ENCODE results near the gene XRCC6.
"Not testable (repeated sequence)": the region's sequence is repeated elsewhere in the genome, so short reads cannot be mapped to it uniquely, and the experiment has no call there.

XRCC6 gene

GRCh38 chr22:41683616-41684015 is 62.5 kb downstream of the XRCC6 start:
- DNase-seq (ENCODE audit: low read depth): no peak
- no peak overlapping the region for H3K4me3 ChIP-seq (ENCODE audit: low read depth, low read length)
- TF ChIP-seq CTCF (conservative IDR thresholded peaks at IDR 0.05; ENCODE audit: low read depth, low read length): no peak

DNA sequence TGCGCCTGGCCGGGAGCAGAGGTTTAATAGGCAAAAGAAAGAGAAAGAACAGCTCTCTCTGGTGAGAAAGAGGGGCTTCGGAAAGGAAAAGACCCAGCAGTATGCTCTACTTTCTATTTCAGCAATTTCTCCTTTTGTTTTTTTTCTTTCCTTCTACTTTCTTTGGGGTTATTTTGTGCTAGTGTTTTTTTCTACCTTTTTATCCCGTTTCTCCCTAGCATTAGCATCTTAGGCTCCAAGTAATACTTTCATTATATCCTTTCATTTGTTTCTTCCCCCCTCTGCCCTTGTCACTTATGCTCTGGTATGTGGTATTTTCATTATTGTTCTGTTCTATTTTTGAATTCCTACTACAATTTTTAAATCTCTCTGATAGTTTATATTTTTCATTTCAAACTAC is 63.1 kb downstream of the XRCC6 start:
- no peak for TF ChIP-seq CTCF (conservative IDR thresholded peaks at IDR 0.05; ENCODE audit: low read depth, low read length)
- DNase-seq (ENCODE audit: low read depth): no peak
- H3K4me3 ChIP-seq (ENCODE audit: low read depth, low read length): no peak overlapping the region

GRCh38 chr22:41686890-41687289 is 65.8 kb downstream of the XRCC6 start:
- not testable (repeated sequence) for DNase-seq (ENCODE audit: low read depth); H3K4me3 ChIP-seq (ENCODE audit: low read depth, low read length)

GRCh38 chr22:41687901-41688364 is 66.8 kb downstream of the XRCC6 start:
- TF ChIP-seq CTCF (conservative IDR thresholded peaks at IDR 0.05; ENCODE audit: low read depth, low read length): no peak
- peak overlapping the region; percentile 89 for H3K4me3 ChIP-seq (ENCODE audit: low read depth, low read length)
- peak; percentile 40 for DNase-seq (ENCODE audit: low read depth)

GRCh38 chr22:41688365-41689211 is 67.5 kb downstream of the XRCC6 start, which contains the start of gene SNU13:
TSS of gene SNU13 (minus strand) at chr22:41688867. CDS start at chr22:41688796, 71 bp downstream.
- peak within 1 kb of the TSS; percentile 89 for H3K4me3 ChIP-seq (ENCODE audit: low read depth, low read length)
- TF ChIP-seq CTCF (conservative IDR thresholded peaks at IDR 0.05; ENCODE audit: low read depth, low read length): no peak
- DNase-seq (ENCODE audit: low read depth): peak; percentile 92

DNA sequence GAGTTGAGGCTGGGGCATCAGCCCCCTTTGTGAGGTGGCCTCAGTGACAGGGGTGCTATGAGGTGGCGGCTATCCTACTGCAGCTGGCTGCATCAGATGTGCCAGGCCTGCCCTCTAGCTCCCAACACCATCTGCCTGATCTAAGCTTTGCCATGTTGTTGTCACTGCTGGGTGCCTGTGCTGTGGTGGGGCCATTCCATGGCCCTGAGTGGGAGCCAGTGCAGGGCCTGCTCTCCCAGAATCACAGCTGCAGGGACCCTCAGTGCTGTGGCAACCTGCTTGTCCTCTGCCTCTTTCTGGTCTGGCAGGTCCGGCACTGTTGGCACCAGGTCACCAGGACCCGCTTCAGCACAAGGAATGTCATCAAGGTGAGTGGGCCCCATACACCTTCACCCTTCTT is 69.4 kb downstream of the XRCC6 start:
- no peak for DNase-seq (ENCODE audit: low read depth)
- H3K4me3 ChIP-seq (ENCODE audit: low read depth, low read length): no peak overlapping the region
- no peak for TF ChIP-seq CTCF (conservative IDR thresholded peaks at IDR 0.05; ENCODE audit: low read depth, low read length)

DNA sequence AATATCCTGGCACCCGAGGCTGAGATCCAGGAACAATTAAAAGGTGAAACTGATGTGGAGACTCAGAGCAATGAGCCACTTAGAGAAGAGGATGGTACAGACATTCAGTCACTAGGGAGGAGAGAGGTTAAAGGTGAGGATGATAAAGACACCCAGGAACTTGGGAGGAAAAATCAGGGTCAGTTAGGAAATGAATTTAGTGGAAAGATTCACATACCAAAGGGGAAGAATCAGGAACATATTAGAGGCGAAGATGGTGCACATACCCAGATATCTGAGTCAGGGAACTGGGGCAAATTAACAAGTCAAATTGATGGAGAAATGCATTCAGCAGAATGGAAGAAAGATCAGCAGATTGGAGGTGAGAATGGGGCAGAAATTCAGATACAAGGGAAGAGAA is 74.1 kb downstream of the XRCC6 start:
- no peak for TF ChIP-seq CTCF (conservative IDR thresholded peaks at IDR 0.05; ENCODE audit: low read depth, low read length)
- H3K4me3 ChIP-seq (ENCODE audit: low read depth, low read length): no peak overlapping the region
- DNase-seq (ENCODE audit: low read depth): no peak

Measured in choroid plexus epithelial cell (primary cell).